NCI-H345 (cell line): ENCODE results near the gene DDX1.

Source experiments
- DNase-seq: peaks from one replicate; lab custom pipeline; 2025; lab: John Stamatoyannopoulos, UW

Gene DDX1

DNA sequence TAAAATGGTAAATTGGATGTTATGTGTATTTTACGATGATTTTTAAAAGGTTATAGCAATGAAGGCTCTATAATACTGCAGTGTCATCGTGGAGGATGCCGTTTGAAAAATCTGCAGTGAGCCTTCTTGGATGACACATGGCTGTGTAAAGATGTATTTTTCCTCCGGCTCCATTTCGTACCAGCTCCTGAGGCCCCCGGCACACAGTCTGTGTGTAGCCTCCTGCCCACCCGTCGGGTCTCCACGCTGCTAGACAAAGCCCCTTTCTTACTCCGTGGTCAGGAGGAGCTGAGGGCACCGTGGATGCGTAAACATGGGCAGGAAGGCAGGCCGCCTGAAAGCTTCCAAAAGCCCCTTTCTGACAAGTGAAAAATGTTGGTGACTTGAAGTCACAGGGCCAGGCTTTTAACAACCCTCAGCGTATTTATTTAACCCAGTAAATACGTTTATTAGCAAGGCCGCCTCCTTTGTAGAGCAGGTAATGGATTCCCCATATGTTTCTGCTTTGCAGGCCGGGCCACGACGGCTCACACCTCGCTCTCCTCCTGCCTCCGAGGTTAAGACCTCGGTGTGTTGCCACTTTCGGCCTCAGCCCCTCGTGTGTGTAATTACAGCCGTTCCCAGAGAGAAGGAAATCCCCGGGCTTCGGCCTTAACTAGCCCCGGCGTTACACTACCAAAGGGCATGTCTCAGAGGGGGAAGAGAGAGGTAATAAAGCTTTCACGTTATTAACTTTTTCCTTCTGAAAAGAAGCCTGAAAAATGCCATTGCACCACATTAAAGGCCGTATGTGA is 72.8 kb downstream of the DDX1 start:
- no peak for DNase-seq

DNA sequence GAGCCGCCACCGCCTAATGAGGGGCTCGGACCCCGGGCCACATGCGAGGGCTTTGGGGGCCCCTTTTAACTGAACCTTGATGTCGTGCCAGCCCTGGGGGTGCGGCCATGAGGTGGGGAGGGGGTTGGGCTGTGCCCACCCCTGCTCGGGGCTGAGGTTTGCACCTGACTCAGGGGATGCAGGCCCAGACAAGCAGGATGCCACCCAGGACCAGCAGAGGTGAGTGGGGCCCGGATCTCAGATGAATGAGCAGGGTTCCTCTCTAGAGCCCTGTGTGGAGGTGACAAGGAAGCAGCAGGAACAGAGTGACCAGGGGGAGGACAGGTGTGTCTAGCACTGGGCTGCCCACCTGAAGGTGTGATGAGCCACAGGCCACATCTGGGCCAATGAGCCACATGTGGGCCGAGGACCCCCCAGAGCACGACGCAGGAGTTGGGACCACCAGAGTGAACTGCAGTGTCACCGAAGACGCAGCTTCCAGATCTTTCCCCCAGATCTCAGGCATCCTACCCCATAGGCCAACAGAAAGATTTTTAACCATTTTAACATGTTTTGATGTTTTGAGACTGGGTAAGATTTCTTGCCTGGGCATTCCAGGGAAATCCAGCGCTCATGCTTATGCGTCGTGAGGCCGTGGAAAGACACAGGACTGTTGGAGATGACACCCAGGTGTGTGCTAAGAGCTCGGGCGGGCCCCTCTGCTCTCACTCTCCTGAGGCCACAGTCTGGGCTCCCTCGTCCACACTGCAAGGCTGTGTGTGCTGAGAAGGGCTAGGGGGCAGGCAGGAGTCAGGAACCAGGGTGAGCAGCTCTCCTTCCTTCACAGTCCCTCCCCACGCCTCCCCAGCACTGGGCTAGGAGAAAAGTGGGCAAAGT is 73.6 kb downstream of the DDX1 start:
- DNase-seq: no peak

DNA sequence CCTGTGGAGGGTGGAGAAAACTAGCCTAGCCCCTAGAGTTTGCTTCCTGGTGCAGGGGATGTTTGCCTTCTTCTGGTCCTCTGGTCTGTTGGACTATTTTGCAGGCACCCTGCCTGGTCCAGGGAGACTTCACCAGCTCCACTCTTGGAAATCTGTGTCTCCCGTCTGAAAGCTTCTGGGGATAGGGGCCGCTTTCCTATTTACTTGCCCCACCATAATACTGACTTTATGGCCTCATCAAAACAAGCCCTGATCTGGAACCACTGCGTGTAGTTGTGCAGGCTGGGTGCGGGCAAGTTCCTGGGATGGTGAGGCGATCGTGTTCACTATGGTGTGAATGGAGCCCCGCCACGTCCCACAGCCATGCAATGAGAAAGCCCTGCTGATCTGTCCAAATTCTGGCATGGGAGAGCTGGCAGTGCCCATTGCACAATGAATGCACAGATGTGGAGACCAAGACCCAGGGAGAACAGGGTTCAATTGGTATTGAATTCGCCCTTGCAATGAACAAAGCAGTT is 74.3 kb downstream of the DDX1 start:
- no peak for DNase-seq

DNA sequence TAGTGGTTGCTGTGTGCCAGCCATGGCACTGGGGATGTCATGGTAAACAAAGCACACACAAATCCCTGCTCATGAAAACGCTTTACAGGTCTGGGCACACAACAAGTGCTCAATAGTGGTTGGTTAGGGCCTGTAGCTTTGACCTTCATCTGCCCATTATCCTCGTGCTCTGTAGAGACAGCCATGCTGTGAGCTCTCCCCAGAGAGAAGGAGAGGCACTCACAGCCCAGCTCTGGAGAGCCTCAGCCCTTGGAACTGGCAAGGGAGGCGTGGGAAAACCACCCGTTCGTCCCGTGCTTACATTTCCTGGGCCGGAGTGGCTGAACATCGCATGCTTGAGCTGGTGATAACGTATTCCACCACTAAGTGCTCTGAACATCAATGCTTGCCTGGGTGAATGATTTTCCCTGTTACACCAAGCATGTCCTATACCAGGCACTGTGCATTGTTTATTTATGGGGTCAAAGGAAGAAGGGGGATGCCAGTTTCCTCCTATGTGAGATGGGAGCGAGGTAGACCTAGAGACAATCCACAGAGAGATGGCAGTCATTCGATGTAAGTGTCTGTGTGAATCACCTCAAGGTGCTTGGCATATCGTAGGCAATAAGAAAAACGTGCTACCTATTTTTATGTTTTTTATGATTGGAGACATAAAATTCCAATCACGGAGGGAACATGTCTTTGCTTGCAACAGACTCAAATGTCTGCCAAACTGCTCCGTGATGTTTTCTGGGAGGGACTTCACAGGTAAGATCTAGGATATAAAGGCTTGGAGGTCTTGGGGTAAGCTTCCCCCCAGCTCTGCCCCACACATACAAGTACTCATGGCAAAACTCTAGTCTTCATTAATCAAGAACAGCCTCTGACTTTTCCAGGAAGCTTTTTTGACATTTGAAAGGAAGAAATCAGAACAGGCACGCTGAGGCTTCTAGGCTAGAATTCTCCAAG is 75.5 kb downstream of the DDX1 start:
- no peak for DNase-seq

DNA sequence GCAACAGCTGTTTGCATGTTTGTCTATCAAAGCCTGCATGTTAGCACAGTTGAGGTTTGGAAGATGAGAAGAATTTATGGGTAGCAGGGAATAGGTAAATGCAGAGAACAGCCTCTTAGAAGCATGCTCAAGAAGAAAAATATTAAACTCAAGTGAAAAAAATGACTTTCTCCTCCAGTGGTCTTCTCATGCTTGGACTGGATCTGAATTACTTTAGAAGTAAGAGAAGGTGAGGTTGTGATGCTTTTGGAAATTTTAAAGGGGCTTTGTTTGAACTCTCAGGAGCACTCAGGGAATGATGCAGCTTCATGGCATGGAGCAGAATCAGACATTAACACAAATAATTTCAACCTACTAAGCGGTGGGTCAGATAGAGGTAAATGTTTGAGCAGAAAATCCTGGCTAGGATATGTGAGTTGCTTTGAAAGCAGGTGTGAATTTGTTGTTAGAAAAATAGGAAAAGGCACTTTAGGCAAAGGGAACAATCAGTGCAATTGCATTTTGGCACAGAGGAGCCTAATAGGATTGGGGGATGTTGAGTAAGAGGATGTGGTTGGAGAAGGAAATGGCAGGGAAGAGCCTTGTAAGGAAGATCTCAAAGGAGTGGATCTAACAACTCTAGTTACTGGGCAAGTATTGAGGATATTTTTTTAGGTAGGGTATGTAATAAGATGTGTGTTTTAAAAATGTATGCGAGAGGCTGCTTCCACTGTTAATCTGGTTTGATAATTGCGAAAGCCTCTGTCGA is 76.3 kb downstream of the DDX1 start:
- no peak for DNase-seq

DNA sequence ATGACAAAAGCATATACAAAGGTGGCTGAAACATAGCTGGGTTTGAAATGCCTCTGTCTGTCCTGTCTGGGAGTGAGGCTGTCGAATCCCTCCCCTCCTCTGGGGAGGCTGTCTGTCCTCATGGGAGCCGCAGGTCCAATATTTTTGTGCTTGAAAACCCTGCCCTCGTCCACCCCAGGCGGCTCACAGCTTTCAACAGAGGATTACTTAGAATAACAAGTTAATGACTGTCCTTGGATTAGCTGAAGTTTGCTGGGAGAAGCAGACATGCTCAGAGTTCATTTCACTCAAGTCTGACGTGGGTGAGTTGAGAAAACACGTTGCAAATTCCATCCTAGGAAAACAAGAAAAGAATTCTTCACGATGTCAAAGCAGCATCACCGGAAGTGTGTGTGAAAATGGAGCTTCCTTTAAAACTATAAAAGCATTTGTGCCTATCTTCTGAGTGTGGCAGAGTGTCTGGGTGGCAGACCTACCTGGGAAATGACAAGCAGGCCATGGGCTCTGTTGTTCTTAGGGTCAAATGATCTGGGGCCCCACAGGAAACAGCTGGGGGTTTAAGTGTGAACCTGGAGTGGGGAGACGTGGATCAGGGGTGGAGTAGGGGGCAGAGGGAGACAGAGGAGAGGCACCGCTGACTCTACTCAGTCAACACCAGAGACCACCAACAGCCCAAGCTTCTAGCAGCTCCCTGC is 77.1 kb downstream of the DDX1 start:
- no peak for DNase-seq

DNA sequence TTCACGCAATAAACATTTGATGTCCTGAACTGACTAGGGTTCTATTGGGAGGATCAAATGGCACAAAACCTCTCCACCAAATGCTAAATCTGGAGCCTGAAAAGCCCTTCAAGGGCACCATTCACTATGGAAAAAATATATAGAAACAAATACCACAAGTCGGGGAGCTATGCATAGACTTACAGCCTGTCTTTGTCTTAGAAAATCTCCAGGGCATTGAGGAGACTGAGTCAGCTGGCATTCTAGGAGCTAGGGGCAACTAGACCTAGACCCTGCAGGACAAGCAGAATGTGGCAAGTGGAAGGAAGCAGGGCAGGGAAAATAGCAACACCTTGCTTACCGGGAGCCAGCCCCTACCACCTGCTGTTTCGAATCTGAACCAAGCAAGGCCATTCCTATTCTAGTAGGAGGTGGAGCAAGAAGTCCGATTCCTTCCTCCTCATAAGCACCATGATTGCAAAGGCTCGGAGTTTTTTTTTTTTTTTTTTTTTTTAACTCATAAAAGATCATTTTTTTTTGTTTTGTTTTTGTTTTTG is 77.8 kb downstream of the DDX1 start:
- no peak for DNase-seq

DNA sequence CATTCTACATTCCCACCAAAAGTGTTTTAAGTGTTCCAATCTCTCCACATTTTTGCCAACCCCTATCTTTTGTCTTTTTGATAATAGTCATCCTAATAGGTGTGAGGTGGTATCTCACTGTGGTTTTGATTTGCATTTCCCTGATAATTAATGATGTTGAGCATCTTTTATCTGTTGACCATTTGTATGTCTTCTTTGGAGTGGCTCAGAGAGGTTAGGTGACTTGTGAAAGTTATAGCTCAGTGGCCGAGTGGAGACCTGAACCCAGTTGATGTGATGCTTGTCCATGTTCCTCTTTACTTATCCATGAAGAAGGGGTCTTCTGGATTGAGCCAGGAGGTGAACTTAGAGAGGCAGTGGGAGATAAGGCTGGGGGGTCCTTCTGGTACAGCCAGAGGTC is 78.8 kb downstream of the DDX1 start:
- DNase-seq: no peak

DNA sequence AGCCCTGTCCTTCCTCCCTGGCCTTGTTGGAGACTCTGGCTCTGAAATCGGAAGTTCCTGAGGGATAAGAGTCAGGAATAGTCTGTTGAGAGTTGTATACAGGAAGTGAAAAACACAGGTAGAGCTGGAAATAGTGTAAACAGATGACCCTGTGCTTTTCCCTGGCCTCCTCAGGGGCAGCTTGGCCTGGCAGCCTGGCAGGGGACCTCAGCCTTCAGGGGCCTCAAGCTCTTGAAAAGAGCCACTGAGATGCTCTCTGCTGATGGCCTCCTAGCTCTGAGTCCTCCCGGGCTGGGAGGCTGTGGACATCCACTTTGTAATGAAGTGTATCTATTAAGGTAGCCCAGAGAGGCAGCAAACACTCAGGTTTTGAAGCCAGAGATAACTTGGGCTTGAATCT is 79.3 kb downstream of the DDX1 start:
- no peak for DNase-seq

DNA sequence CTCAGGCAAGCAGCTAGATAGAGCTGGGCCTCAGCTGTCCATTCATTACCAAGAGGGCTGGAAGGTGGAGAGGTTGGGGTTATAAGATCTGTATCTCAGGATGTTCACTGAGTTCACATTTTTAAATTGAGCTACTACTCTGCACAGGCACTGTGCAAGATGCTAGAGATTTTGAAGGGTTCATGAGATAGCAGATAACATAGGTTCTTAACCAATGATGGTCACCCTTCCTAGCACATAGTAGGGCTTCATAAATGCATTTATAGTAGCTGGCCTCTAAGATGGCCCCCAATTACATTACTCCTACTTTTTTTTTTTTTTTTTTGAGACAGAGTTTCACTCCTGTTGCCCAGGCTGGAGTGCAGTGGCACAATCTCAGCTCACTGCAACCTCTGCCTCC is 79.7 kb downstream of the DDX1 start:
- no peak for DNase-seq

DNA sequence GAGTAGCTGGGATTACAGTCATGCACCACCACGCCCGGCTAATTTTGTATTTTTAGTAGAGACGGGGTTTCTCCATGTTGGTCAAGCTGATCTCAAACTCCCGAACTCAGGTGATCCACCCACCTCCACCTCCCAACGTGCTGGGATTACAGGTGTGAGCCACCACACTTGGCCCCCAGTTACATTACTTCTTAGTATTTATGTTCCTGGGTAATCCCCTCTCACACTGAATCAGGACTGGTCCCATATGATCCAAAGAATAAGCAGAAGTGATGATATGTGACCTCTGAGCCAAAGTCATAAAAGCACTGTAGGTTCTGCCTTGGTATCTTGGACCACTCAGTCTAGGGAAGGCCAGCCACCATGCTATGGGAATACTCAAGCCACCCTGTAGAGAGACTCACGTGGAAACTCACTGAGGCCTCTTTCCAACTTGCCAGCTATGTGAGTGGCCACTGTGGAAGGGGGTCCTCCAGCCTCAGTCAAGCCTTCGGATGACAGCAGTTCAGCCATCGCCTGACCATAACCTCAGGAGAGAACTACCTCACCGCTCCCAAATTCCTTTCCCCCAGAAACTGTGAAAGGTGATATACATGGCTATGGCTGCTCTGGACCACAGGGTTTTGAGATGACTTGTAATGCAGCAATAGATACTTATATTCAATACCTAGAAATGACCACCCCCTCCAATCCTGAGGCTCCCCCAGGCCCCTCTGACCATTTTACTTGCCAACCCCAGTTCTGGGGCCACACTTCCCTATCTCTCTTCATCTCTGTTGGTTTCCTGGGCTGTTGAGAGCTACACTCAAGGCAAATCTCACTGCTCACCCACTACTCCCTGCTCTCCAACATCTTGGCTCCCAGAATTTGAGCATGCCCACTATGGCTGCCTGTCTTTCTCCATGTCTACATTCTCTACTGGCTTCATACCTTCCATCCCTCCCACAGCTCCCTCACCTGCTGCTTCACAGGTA is 80.5 kb downstream of the DDX1 start:
- no peak for DNase-seq

DNA sequence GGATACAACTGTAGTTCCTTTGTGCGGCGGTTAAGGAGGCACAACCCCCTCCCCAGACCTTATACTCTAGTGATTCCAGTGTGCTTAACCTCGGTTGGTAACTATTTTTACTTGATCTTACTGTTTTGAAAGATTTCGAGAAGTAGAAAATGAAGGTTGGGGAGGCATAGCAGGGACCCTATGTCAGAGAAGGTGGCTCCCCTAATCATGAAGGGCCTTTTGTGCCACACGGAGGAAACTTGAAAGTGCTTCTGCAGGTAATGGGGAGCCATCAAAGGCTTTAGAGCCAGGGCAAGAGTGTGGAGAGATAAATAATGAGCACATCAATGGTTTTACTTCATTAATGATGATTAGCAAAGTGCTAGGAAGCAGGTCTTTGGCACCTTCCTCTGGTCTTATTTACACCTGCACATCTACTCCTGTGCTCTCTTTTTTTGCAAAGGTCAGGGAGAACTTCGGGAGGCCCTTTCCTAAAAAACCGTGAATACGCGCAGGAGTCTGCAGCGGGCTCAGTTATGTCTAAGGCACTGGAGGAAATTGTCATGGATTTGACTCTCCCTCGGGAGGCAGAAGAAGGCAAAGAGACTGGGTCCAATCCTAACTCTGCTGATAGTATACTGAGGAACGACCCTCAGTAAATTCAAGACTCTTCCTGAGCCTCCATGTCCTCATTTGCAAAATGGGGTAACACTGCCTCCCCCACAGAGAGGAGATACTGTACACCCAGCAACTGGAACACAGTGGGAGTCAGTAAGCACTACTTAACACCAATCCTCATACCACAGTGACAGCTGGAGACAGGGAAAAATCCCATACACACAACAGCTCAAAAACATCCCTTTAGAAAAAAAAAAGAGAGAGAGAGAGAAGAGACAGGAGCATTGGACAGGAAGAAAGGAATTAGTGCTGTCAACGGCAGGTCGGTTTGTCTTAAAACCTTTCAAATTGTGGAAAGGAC is 81.6 kb downstream of the DDX1 start:
- DNase-seq: no peak

DNA sequence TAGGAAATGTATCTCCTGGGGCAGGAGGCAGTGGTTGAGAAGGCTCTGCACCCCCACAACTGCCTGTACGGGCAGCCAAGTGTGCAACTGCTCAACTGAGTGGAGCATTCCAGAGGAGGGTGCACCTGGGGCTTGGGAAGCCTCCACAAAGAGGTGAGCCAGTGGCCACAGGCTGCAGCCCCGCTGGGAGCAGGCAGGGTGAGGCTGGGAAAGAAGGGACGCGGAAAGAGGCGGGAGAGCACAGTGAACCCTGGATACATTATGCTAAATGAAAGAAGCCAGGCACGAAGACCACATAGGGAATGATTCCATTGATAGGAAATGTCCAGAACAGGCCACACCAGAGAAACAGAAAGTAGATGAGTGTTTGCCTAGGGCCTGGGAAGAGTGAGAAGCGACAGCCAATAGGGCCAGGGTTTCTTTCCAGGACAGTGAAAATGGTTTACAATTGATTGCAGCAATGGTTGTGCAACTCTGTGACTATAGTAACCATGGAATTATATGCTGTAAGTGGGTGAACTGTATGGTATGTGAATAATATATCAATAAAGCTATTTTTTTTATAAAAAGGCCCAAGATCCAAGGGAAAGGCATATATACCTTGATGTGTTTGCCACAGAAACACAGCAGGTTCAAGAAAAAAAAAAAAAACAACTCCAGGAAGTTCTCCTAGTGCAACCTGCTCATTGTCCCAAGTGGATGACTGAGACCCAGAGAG is 82.4 kb downstream of the DDX1 start:
- DNase-seq: no peak

DNA sequence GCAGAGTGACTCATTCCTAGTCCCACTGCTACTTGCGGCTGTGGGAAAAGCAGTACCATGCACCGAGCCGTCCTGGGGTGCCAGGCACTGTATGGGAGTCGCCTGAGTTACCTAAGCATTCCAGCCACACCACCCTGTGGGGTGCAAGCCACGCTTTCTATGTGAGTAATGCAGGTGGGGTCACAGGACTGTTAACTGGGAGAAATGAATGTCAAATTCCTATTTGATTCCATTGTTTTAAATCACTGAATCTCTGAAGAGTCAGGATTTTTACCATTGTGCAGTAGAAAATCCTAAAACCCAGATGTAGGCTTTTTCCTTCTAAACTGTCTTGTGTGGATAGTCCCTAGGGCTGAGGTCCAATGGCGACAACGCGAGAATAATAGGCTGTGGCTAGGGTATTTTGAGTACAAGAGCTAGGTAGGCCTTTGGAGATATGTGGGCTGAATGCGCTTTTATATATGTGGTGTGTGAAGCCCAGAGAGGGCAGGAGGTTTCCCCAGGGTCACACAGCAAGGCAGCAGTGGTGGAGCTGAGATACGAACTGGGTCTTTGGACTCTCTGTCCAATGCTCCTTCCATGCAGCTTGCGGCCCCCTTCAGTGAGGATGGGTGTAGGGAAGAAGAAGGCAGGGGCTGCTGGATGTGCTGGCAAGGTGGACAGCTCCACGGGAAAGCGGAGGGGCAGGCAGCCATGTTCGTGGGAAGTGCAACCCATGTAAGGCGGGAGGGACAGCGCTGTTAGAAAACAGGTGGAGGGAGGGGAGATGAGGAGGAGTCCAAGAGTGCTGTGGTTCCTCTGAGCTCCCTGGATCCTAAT is 83.2 kb downstream of the DDX1 start:
- DNase-seq: no peak

DNA sequence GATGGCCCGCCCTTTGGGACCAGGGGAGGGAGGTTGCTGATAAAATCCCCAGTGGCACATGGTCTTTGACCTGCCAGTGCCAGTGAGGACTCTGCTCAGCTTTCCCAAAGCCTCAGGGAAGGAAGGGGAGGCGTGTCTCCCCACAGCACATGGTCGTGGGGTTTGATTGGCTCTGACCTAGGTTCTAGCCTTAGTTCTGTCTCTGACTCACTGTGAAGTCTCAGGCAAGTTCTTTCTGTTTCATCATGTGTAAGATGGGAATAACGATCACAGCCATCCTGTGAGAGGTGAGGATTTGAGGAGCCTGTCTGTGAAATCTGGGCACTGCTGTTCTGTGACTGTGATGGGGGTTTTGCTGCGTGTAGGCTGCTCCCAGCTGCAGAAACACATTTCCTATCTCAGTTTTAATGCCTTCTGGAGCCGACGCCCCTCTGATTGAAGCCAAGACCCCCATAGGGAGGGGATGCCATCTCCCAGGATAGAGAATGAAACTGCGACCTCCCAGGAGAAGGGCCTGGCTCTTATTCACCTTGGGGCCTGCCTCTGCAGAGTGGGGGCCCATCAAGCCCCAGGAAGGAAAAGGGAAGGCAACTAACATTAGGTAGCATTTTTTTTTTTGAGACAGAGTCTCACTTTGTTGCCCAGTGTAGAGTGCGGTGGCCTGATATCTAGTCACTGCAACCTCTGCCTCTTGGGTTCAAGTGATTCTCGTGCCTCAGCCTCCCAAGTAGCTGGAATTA is 84.0 kb downstream of the DDX1 start:
- DNase-seq: no peak
